ENCODE measurements around the gene PPTC7.
"Not testable (repeated sequence)": the region's sequence is repeated elsewhere in the genome, so short reads cannot be mapped to it uniquely, and the experiment has no call there.

PPTC7 gene

GRCh38 chr12:110583137-110584059 lies at the start of gene PPTC7:
TSS of gene PPTC7 (minus strand) at chr12:110583318. CDS start at chr12:110583031, 287 bp downstream.
- DNase-seq = peak; percentile 97

GRCh38 chr12:110627500-110628195 lies 44.5 kb upstream of the PPTC7 start:
- DNase-seq = no peak

GRCh38 chr12:110622582-110622981 lies 39.5 kb upstream of the PPTC7 start:
- no peak for DNase-seq

- DNase-seq = no peak
These were observed 36.4 kb upstream of the PPTC7 start for GRCh38 chr12:110619534-110619953.

GRCh38 chr12:110616471-110617115 lies 33.5 kb upstream of the PPTC7 start:
- DNase-seq = no peak

GRCh38 chr12:110615171-110615570 lies 32.1 kb upstream of the PPTC7 start:
- DNase-seq = no peak

- peak; percentile 98 for DNase-seq
These were observed 30.9 kb upstream of the PPTC7 start, which contains the start of gene TCTN1 for GRCh38 chr12:110613771-110614684. TSS of gene TCTN1 (plus strand) at chr12:110614129. CDS start at chr12:110614183, 54 bp downstream.

GRCh38 chr12:110613071-110613770 lies 30.1 kb upstream of the PPTC7 start:
- DNase-seq = no peak

GRCh38 chr12:110606253-110606611 lies 23.1 kb upstream of the PPTC7 start:
- no peak for DNase-seq

- DNase-seq = peak; percentile 68
These were observed 19.1 kb upstream of the PPTC7 start for GRCh38 chr12:110602085-110602814.

- no peak for DNase-seq
These were observed 17.1 kb upstream of the PPTC7 start for GRCh38 chr12:110600254-110600653.

- no peak for DNase-seq
These were observed 16.2 kb upstream of the PPTC7 start for GRCh38 chr12:110599334-110599733.

GRCh38 chr12:110597885-110598284 lies 14.8 kb upstream of the PPTC7 start:
- DNase-seq = no peak

GRCh38 chr12:110592919-110593318 lies 9.8 kb upstream of the PPTC7 start:
- not testable (repeated sequence) for DNase-seq

GRCh38 chr12:110592078-110592477 lies 9.0 kb upstream of the PPTC7 start:
- DNase-seq = no peak

- no peak for DNase-seq
These were observed 8.4 kb upstream of the PPTC7 start for GRCh38 chr12:110591451-110592051.

- DNase-seq = no peak
These were observed 7.7 kb upstream of the PPTC7 start for GRCh38 chr12:110590806-110591326.

GRCh38 chr12:110590059-110590458 lies 6.9 kb upstream of the PPTC7 start:
- no peak for DNase-seq

- DNase-seq = not testable (repeated sequence)
These were observed 4.0 kb upstream of the PPTC7 start for GRCh38 chr12:110587102-110587501.

GRCh38 chr12:110585231-110585799 lies 2.2 kb upstream of the PPTC7 start:
- DNase-seq = no peak

All from activated CD8-positive, alpha-beta memory T cell treated with anti-CD3 and anti-CD28 coated beads for 24 hours (primary cell).